Measurements from ENCODE around the gene MED26.
A peak's percentile ranks its signal among the peaks of the same experiment; 100 is the strongest.
"Not testable (repeated sequence)": the region's sequence is repeated elsewhere in the genome, so short reads cannot be mapped to it uniquely, and the experiment has no call there.

Gene MED26

GRCh38 chr19:16571822-16572331 is 56.1 kb downstream of the MED26 start:
- no peak for DNase-seq

DNA sequence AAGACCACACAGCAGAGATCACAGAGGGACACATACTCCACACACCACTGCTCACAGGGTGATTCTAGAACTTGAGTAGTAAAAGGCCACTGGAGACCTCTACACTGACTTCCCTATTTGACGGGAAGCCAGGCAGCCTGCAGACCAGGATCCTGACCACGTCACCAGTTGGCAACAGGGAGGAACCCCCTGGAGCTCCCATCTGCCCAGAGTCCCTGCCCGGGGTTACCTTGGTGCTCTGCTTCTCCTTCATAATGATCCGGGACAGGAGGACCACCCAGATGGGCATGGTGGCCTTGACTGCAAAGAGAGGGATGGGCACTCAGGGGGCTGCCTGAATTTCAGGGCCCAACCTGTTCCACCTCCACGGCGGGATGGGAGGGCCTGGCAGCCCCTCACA is 56.7 kb downstream of the MED26 start:
- no peak for DNase-seq

- no peak for DNase-seq
Observed at GRCh38 chr19:16569609-16570320, 58.2 kb downstream of the MED26 start.

DNA sequence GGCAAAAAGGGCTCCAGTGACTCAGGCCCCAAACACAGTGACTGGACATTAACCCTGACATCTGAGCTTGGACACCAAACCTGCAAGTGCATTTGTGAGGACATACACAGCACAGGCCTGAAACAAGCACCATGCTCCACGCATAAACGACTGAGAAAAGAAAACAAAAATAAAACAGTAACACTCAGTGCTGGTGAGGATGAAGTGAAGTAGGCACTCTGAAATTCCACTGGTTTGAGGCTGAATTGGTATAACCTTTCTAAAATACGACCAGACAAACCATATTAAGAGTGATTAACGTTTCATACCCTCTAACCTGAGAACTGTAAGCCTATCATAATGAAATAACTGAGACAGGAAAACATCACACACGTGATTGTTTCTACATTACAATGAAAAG is 61.3 kb downstream of the MED26 start:
- DNase-seq = no peak

DNA sequence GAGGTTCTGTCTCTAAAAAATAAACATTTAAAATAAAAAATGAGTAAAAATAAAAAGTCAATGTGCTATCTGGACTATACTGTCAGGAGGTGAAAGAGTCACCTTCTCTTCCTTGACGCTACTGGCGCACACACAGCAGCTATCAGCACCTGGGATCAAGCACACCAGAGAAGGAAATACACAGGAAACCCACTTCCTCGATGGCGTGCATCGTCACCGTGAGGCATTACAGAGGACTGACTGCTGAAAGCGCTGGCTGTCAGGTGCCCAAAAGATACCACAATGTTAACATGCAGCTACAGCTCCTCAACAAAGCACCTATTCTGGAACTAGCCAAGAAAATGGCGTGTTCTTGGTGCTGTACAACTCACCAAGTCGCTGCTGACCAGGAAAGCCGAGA is 61.8 kb downstream of the MED26 start:
- DNase-seq = no peak

DNA sequence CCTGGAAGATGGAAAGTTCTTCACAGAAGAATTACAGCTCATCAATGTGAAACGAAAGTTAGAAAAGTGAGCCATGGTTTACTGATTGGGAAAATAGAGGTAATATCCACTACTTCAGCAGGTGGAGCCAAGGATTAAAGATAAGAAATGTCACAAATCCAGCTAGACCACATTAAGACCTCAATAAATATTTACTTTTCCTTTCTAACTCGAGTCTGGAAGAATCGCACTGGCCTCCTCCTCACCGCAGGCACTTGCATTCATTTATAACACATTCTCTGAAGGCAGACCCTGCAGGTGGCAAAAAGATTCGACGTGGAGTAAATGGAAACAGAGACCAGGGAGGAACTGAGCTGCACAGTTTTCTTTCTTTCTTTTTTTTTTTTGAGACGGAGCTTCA is 63.2 kb downstream of the MED26 start:
- no peak for DNase-seq

DNA sequence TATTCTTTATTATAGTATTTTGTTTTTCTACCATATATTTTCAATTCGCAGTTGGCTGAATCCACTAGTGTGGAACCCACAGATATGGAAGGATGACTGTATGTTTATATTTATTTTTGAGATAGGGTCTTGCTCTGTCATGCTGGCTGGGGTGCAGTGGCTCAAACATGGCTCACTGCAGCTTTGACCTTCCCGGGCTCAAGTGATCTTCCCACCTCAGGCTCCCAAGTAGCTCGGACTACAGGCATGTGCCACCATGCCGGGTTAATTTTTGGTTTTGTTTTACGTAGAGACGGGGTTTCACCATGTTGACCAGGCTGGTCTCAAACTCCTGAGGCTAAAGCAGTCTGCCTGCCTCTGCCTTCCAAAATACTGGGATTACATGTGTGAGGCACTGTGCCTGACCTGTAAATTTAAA is 65.4 kb downstream of the MED26 start:
- DNase-seq = no peak

DNA sequence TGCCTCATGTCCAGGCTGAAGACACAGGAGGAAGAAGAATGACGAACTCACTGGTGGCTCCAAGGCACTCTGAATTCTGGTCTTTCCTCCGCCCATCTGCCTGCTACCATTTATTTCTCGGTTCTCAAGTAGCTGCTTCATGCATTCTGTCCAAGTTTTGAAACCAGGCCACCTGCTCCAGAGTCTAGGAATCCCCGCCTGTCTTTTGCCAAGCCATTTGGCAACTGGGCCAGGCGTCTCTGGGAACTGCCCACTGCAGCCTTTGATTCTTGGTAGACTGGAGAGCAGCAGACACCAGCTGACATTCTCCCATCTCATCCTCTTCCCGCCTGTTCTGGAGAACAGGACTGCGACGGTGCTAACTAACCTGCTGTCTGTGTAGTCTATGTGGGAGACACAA is 66.6 kb downstream of the MED26 start:
- DNase-seq = no peak

DNA sequence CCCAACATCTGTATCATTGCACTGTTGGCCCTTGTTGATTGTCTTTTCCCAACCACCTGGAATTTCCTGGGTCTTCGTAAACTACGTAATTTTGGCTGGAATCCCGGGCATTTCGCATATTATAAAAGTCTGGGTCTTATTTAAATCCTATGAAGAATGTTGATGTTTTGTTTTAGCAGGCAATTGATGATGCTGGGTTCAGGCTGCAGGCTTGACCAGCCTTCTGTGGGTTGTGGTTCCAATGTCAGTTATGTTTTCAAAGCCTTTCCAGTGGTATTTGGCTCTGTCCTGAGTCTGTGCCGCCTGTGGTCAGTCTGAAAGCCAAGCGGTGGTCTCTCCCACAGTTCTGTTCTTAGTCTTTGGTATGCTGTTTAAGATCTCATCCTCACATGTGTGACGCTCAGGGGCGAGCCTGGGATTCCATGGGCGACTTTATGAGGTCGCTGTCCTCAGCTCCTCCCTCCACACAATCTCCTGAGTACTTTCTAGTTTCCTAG is 68.2 kb downstream of the MED26 start:
- DNase-seq = no peak

DNA sequence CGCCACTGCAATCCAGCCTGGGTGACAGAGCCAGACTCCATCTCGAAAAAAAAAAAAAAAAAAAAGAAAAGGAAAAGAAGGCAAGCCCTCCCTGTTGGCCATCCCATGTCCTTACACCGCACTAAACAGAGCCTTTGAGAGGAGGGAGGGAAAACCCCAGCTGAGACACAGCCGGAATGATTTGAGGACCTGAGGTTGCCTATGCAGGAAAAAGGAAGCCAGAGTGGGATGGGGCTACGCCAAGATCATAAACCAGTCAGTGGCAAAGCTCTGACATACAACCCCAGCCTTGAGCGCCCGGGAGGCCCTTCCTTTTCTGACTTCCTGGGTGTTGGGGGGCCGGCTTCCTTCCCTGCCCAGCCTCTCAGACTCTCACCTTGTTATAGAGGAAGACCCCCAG is 73.2 kb downstream of the MED26 start:
- DNase-seq = no peak

GRCh38 chr19:16551902-16552301 is 76.1 kb downstream of the MED26 start:
- DNase-seq = not testable (repeated sequence)

DNA sequence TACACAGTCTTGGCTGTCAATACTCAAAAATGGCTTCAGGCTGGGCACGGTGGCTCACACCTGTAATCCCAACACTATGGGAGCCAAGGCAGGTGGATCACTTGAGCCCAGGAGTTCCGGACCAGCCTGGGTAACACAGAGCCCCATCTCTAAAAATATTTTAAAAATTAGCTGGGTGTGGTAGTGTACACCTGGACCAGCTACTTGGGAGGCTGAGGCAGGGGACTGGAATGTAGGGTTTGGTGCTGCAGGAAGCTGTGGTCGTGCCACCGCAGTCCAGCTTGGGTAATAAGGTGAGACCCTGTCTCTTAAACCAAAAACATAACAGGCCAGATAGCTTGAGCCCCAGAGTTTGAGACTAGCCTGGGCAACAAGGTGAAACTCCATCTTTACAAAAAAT is 79.0 kb downstream of the MED26 start:
- DNase-seq = no peak

DNA sequence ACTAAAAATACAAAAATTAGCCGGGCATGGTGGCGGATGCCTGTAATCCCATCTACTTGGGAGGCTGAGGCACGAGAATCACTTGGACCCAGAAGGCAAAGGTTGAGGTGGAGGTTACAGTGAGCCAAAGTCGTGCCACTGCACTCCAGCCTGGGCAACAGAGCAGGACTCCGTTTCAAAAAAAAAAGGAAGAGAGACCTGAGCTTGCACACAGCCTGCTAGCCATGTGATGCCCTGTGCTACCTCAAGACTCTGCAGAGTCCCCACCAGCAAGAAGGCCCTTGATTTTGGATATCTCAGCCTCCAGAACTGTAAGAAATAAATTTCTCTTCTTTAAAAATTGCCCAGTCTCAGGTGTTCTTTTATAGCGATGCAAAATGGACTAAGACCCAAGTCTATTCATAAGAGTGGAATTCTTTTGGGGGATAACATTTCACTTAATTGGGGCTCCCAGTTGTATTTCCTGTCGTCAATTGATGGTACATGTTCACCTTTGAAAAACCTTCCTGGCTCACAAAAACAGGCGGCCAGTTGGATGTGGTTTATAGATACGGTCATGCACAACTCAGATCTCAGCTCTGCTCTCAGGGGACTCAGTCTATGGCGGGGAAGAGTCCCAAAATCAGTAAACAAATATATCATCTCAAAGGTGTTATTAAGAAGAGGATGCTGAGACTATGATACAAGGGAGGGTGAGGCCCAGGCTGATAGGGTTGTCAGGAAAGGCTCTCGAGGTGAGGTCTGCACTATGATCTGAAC is 83.4 kb downstream of the MED26 start:
- no peak for DNase-seq

- not testable (repeated sequence) for DNase-seq
Observed at GRCh38 chr19:16543734-16544133, 84.3 kb downstream of the MED26 start.

- DNase-seq = no peak
Observed at GRCh38 chr19:16542910-16543472, 85.0 kb downstream of the MED26 start.

- peak; percentile 94 for DNase-seq
Observed at GRCh38 chr19:16542045-16542909, 85.7 kb downstream of the MED26 start, which contains the start of gene CHERP. Gene CHERP, minus strand, starts transcription at chr19:16542437. Its CDS starts 59 bp downstream, at chr19:16542378.

- DNase-seq = no peak
Observed at GRCh38 chr19:16541526-16542044, 86.4 kb downstream of the MED26 start.

GRCh38 chr19:16540948-16541347 is 87.1 kb downstream of the MED26 start:
- DNase-seq = no peak

DNA sequence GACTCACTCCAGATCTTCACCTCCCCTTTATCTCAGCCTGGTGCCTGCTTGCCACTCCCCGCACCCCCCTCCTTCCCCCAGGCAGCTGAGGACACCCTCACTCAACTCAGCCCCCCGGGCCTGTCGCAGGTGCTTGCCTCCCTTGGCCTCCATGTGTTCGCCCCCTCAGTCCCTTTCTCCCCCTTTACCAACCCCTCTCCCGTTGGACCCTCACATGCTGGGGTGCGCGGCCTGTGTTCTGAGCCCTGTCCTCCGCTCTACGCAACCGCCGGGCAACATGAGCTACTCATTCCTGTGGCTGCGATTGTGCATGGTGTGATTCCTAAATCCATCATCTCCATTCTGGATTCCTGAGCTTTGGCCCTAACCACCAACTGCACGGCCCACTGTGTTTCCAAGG is 90.9 kb downstream of the MED26 start:
- no peak for DNase-seq

DNA sequence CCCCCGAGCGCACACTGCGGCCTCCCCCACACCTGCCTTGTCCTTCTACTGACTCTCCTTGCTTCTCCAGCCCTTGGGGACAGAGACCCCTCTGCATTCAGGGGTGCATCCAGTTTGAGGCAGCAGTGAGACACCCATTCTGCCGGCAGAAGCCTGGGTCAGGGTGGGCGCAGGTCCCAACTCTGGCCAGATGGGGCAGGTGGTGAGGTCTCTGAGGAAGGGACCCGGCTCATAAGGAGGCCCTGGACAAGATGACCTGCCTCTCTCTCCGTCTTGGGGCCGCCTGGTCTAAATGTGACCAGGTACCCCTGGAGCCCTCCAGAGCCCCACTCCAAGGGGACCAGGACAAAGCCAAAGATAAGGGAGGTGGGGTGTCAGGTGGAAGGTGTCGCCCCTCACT is 91.9 kb downstream of the MED26 start:
- no peak for DNase-seq

GRCh38 chr19:16535381-16535780 is 92.6 kb downstream of the MED26 start:
- no peak for DNase-seq
